ENCODE data around the gene RWDD2A. TPM values are rescaled to one million over a fixed set of nuclear protein-coding genes. Genes with fewer than 3 reads are reported as not detected.
A peak's percentile ranks its signal among the peaks of the same experiment; 100 is the strongest.

Gene RWDD2A
- 2.2 and 2.9 TPM in 2 replicates for total RNA-seq (2014; rRNA removed; shearing (Covaris generic))
- total RNA-seq (2022) = 4.4 and 5.3 TPM in 2 replicates
- percentile 63 among the genes with signal in this experiment for Bru-seq, nascent RNA
- percentile 42 among the genes with signal in this experiment for BruChase-seq, experiment 1, labeled RNA remaining after a 6-hour chase
- BruChase-seq, experiment 2, labeled RNA remaining after a 2-hour chase = percentile 62 among the genes with signal in this experiment
- long read RNA-seq, transcript RWDD2A-201 (3 exons, 3,744 nt) = major isoform, 5 of 11 reads
- long read RNA-seq, partial matches to known transcripts = 2 of 11 reads
- long read RNA-seq, other reads (novel, unspliced or antisense) = 4 of 11 reads

DNA sequence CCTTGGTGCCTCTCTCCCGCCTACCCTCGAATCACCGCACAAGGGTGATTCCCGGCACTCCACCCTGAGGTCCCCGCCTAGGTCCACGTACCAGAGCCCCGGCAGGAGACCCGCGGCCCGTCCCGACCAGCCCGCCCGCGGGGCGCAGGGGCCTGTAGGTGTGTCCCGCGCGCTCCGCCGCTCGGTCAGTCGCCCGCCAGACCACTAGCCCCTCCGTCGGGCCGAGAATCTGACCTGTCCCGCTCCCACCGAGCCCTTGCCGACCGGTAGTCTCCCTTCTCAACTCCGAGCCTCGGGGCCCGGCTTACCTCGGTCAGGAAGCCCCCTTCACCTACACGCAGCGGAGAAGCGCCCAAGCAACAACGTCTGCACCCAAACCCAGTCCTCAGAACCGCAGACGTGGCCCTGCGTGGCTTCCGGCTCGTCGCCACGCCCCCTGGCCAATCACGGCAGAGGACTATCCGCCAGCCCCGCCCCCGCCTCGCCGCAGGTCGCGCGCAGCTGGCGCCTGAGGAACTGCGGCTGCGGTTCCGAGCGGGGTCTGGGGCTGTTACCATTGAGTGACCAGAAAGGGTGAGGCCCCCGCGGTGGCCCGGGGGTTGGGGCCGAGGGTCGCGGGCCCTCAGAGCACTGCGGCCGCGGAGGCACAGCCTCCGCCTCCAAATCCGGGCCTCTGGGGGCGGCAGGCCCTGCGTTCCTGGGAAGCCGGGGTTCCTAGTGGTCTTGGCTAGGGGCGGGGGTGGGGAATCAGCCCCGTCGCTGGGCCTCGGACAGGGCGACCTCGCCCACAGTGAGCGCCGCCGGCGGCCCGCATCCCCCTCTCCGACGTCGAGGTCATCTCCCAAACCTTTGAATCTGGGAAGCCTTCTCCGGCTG is at the start of gene RWDD2A, which contains the start of gene PGM3:
Gene RWDD2A, plus strand, starts transcription at position 487 of the 876 bp plus-strand sequence. CDS start 1,095 bp downstream, outside the sequence.
Gene PGM3, minus strand, starts transcription at position 395 of the 876 bp plus-strand sequence. CDS start 2,253 bp downstream, outside the sequence.
- POLR2A ChIA-PET = interaction anchor here (0.6 to 4.9 kb wide), 2 partner anchors 18 to 127 kb away, joined by 3 to 30 read pairs; partner anchors contain the start of genes DOP1A and UBE3D
- Histone ChIP-seq H4K20me1 (ENCODE audit: insufficient read depth, low read length) (0 out of 2 replicates have a peak, but pooled peaks cover 8% of the 10 kb centered on the region), H2AFZ (ENCODE audit: low read length) (peak within 1 kb of the TSS; percentile 93), H3K9me3 (ENCODE audit: low read length) (no peaks in the 10 kb centered on the region), H3K79me2 (ENCODE audit: insufficient read depth, low read depth, low read length) (peaks cover 6% of the 10 kb centered on the region; the same call in 1 of the 2 replicates), H3K9me2 (ENCODE audit: insufficient read depth, low read length) (no peaks in the 10 kb centered on the region), H3K27ac (ENCODE audit: low read depth, low read length, poor library complexity, severe bottlenecking) (no peak within 1 kb of the TSS), H3K4me1 (ENCODE audit: insufficient read depth, low read length, poor library complexity, severe bottlenecking) (peaks cover 11% of the 10 kb centered on the region), H3K36me3 (ENCODE audit: insufficient read depth, low read length) (peaks cover 22% of the 10 kb centered on the region; the same call in 1 of the 2 replicates), H3K4me2 (ENCODE audit: low read length) (peak within 1 kb of the TSS; percentile 90), H3K4me3 (ENCODE audit: low read depth, low read length, poor library complexity, severe bottlenecking) (peak within 1 kb of the TSS; percentile 94)
- TF ChIP-seq EZH2phosphoT487 (IDR thresholded peaks at IDR 0.05; ENCODE audit: borderline replicate concordance, low read depth, low read length) = no peak
- TF ChIP-seq, protein P1, sequence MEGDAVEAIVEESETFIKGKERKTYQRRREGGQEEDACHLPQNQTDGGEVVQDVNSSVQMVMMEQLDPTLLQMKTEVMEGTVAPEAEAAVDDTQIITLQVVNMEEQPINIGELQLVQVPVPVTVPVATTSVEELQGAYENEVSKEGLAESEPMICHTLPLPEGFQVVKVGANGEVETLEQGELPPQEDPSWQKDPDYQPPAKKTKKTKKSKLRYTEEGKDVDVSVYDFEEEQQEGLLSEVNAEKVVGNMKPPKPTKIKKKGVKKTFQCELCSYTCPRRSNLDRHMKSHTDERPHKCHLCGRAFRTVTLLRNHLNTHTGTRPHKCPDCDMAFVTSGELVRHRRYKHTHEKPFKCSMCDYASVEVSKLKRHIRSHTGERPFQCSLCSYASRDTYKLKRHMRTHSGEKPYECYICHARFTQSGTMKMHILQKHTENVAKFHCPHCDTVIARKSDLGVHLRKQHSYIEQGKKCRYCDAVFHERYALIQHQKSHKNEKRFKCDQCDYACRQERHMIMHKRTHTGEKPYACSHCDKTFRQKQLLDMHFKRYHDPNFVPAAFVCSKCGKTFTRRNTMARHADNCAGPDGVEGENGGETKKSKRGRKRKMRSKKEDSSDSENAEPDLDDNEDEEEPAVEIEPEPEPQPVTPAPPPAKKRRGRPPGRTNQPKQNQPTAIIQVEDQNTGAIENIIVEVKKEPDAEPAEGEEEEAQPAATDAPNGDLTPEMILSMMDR (conservative IDR thresholded peaks at IDR 0.05; ENCODE audit: low read length) = no peak
- no TSS peak for BruUV-seq (replicated peaks)
- peak; percentile 92 for DNase-seq (ENCODE audit: low spot score)
- CTCF ChIA-PET (ENCODE audit: unreplicated experiment) = interaction anchor here (0.7 to 1.3 kb wide), 2 partner anchors 12 to 19 kb away, joined by 3 to 4 read pairs; no protein-coding TSS in a partner anchor
- intact Hi-C loops (cut with micrococcal nuclease; ENCODE audit: unreplicated experiment) = loop anchor here (1.0 to 10.0 kb wide), 3 partner anchors 126 to 946 kb away; partner anchors contain the start of genes DOP1A and IBTK

- Histone ChIP-seq H3K4me2 (ENCODE audit: low read length) (no peak overlapping the region), H3K9me2 (ENCODE audit: insufficient read depth, low read length) (no peaks in the 10 kb centered on the region), H3K4me3 (ENCODE audit: low read depth, low read length, poor library complexity, severe bottlenecking) (no peak overlapping the region), H3K4me1 (ENCODE audit: insufficient read depth, low read length, poor library complexity, severe bottlenecking) (no peaks in the 10 kb centered on the region), H3K27ac (ENCODE audit: low read depth, low read length, poor library complexity, severe bottlenecking) (no peak overlapping the region), H2AFZ (ENCODE audit: low read length) (no peak overlapping the region), H3K36me3 (ENCODE audit: insufficient read depth, low read length) (peaks cover 56% of the 10 kb centered on the region), H4K20me1 (ENCODE audit: insufficient read depth, low read length) (no peaks in the 10 kb centered on the region), H3K79me2 (ENCODE audit: insufficient read depth, low read depth, low read length) (no peaks in the 10 kb centered on the region), H3K9me3 (ENCODE audit: low read length) (no peaks in the 10 kb centered on the region)
- CTCF ChIA-PET (ENCODE audit: unreplicated experiment) = no interaction called here
- intact Hi-C loops (cut with micrococcal nuclease; ENCODE audit: unreplicated experiment) = no loop called here
- no peak for DNase-seq (ENCODE audit: low spot score)
- no TSS peak for BruUV-seq (replicated peaks)
- POLR2A ChIA-PET = no interaction called here
- TF ChIP-seq, protein P1 (conservative IDR thresholded peaks at IDR 0.05; ENCODE audit: low read length) = no peak
- TF ChIP-seq EZH2phosphoT487 (IDR thresholded peaks at IDR 0.05; ENCODE audit: borderline replicate concordance, low read depth, low read length) = no peak
These were observed 42.0 kb upstream of the RWDD2A start for GRCh38 chr6:83151114-83151513.

All from OCI-LY7 (cell line).